RWPE1 (cell line): ENCODE results near the gene GABRB1.

Experiments used
- CTCF ChIA-PET: fragments of 350-600 bp; sonication (Branson Sonifier 250); formaldehyde crosslinking; extraction: SDS; loops from one replicate; lab custom pipeline; 2021; lab: Yijun Ruan, JAX
- POLR2A ChIA-PET: fragments of 400-600 bp; formaldehyde crosslinking; extraction: SDS; loops from one replicate; lab custom pipeline; 2020; ENCODE audit warnings: antibody characterized with exemption; ENCODE audit not compliant: low non-redundant PET; lab: Yijun Ruan, JAX
- DNase-seq: peaks from one replicate; pipeline ENCODE4 v3.0.0; 2012; ENCODE audit warnings: low spot score
- H3K27ac ChIP-seq: fragments of 450-650 bp; 2 replicates; pipeline ENCODE4 v1.5.1; 2017
- CTCF ChIP-seq: fragments of 450-650 bp; conservative IDR thresholded peaks from 2 replicates; pipeline ENCODE4 v1.5.1; 2017; ENCODE audit warnings: low read depth, mild to moderate bottlenecking

The GABRB1 gene

DNA sequence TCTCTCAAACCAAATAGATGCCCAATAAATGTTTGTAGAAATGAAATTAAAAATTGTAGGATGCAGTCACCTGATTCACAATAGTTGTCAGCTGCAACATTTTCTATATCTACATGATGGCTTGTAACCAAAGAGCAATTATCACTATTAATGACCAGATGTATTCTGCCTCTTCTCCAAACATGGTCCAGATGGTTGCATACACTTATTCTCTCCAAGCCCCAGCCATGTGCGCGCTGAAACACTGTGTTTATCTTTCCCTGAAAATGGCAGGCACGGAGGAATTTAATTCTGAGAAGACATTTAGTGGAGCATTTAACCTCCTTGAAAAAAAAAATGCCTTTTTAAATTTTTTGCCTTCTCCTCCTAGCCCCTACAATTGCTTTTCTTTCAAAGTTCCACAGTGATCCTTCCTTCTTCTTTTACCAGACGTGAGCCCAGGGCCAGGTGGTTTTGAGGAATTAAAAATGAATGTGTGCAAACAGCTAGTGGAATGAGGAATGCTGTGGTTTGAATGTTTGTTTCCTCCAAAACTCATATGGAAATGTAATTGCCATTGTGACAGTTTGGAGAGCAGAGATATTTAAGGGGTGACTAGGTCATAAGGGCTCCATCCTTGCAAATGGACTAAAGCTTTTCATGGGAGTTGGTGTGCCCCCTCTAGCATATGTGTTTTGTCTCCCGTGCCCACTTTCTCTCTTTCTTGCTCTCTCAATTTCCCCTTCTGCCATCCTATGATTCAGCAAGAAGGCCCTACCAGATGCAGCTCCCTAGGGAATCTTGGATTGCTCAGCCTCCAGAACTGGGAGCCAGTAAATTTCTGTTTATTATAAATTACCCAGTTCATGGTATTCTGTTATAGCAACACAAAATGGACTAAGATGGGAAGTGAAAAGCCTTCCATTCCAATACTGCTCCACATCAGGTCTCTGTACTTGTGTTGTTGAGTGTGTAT lies 136.0 kb downstream of the GABRB1 start:
- DNase-seq: no peak
- ChIA-PET POLR2A (no interaction called here), CTCF (no interaction called here)
- no peak overlapping the region for H3K27ac ChIP-seq
- TF ChIP-seq CTCF: no peak

GRCh38 chr4:47184083-47184482 lies 152.7 kb downstream of the GABRB1 start:
- no peak overlapping the region for H3K27ac ChIP-seq
- DNase-seq: no peak
- TF ChIP-seq CTCF: no peak
- ChIA-PET POLR2A (no interaction called here), CTCF (no interaction called here)

- no peak for DNase-seq
- POLR2A ChIA-PET: no interaction called here
- H3K27ac ChIP-seq: no peak overlapping the region
- CTCF ChIA-PET: interaction anchor here (0.7 kb wide), 1 partner anchor 725 kb away, joined by 3 read pairs; no protein-coding TSS in a partner anchor
- no peak for TF ChIP-seq CTCF
These were observed 154.4 kb downstream of the GABRB1 start for GRCh38 chr4:47185761-47186160.

GRCh38 chr4:47187608-47188007 lies 156.2 kb downstream of the GABRB1 start:
- ChIA-PET POLR2A (no interaction called here), CTCF (interaction anchor here (0.6 kb wide), 1 partner anchor 604 kb away, joined by 3 read pairs; no protein-coding TSS in a partner anchor)
- H3K27ac ChIP-seq: no peak overlapping the region
- DNase-seq: no peak
- no peak for TF ChIP-seq CTCF

GRCh38 chr4:47193179-47193578 lies 161.8 kb downstream of the GABRB1 start:
- TF ChIP-seq CTCF: no peak
- no peak for DNase-seq
- ChIA-PET POLR2A (no interaction called here), CTCF (no interaction called here)
- H3K27ac ChIP-seq: no peak overlapping the region

DNA sequence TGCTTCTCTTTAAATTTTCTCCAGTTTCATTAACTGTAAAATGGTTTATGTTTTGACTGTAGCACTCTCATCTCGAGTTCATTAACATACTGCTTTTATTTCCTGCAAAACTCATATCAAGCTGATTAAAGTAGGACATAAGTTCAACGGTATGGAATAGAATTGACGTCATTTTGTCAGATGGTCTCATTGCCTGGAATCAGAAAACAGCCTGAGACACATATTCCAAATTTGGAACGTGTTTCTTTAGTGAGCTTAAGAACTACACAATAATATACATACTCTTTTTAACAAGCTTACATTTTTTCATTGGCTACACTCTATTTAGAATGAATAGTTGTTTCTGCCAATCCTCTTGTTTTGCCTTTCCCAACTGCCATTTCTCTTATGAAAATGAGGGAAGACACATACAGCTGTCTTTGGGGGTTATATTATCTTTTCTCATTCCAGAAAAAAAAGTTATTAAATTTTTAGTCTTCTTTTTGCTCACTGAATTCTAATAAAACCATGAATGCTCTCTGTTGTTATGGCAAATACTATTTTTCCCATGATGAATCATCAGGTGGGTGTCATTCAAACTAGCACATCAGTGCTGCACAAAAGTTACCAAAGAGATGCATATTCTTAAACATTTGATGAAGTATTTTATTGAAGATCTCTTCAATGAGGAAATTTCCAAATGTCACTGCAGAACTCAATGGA lies 162.8 kb downstream of the GABRB1 start:
- no peak overlapping the region for H3K27ac ChIP-seq
- ChIA-PET CTCF (no interaction called here), POLR2A (no interaction called here)
- DNase-seq: no peak
- no peak for TF ChIP-seq CTCF
